Regular cardiac myocyte (primary cell): ENCODE data around the gene NDUFAF4. TPM values are rescaled to one million over a fixed set of nuclear protein-coding genes. Genes with fewer than 3 reads are reported as not detected.

Experiments used
- total RNA-seq: library from RNA; depleted of rRNA; stranded (reverse); fragments of >200 nt; gene quantifications from 2 replicates; pipeline ENCODE4 v1.2.3, GENCODE V29; 2014

The NDUFAF4 gene
- 7.0 and 11.7 TPM in 2 replicates for total RNA-seq

DNA sequence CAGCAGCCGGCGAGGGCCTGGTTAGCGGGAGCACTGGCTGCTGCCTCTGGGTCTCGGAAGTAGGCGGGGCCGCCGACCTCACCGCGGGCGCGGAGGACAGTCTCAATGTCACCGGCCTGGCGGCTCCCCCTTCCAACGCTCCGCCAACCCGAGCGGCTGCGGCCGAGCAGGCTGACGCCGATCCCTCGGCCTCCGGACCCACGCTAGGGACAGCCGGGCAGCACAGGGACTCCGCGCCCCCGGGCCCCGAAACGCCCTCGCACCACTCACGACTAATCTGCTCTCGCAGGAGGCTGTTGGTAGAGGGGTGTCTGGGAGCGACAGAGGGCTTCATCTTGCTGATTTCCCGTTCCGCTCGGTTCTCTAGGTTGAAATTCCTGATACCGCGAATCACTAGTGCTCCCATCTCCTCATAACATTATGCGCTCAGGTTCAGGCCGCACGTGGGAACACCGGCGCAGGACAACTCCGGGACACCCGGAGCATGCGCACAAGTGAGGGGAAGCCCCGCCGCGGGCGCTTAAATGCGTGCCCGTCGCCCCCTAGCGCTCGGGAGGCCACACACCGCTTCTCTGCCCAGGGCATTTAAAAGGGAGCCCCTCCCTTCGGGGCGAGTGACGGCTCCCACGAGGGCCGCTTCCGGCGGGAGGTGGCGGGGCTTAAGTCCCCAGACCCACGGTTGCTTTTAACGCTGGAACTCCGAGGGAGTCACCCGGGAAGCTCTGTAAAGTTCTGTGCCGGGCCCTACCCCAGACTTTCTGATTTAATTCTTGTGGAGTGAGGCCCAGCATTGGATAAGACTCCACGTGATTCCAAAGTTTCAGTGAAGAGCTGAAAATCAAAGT lies at the start of gene NDUFAF4:
TSS of gene NDUFAF4 (minus strand) at position 496 of the 845 bp plus-strand sequence. CDS start at position 406, 90 bp downstream.

Other genes starting within 250 kb of the NDUFAF4 start
- 0.28 and 0.38 TPM in 2 replicates for gene GPR63, start 60.4 kb downstream of the NDUFAF4 start, total RNA-seq
- gene KLHL32, start 26.8 kb upstream of the NDUFAF4 start, total RNA-seq = not detected in 2 replicates